ENCODE results near the gene CD74. TPM values are rescaled to one million over a fixed set of nuclear protein-coding genes. Genes with fewer than 3 reads are reported as not detected.

CD74 gene
- total RNA-seq, 1 donor from 2014 or later = 1,940 TPM

GRCh38 chr5:150449517-150450339 is 37.0 kb upstream of the CD74 start, which contains the start of gene RPS14:
TSS of gene RPS14 (minus strand) at chr5:150449739. CDS start at chr5:150447733, 2,006 bp downstream.
- H3K27ac ChIP-seq = peak within 1 kb of the TSS; percentile 93 to 94
- no peaks in the 10 kb centered on the region for H3K27me3 ChIP-seq
- DNase-seq (ENCODE audit: low spot score in 2 of 2) = peak; percentile 78 to 94
- H3K4me3 ChIP-seq = peak within 1 kb of the TSS; percentile 67 to 71
- H3K36me3 ChIP-seq = peaks cover 29 to 31% of the 10 kb centered on the region in 2 donors
- peaks cover 4 to 10% of the 10 kb centered on the region in 2 donors for H3K4me1 ChIP-seq
- TF ChIP-seq CTCF (IDR thresholded peaks at IDR 0.05) = peak; percentile 90 to 96 (median 94)
- no peaks in the 10 kb centered on the region for H3K9me3 ChIP-seq
- intact Hi-C loops (cut with DNase I) = loop anchor here (5.0 kb wide), 2 partner anchors 38 to 253 kb away; partner anchors contain the start of gene RBM22

GRCh38 chr5:150448952-150449516 is 36.3 kb upstream of the CD74 start:
- Histone ChIP-seq H3K27me3 (no peaks in the 10 kb centered on the region), H3K36me3 (peaks cover 36 to 38% of the 10 kb centered on the region in 2 donors), H3K9me3 (no peaks in the 10 kb centered on the region), H3K27ac (peak overlapping the region; percentile 93 to 94), H3K4me3 (peak overlapping the region; percentile 67 to 71), H3K4me1 (peaks cover 4 to 10% of the 10 kb centered on the region in 2 donors)
- intact Hi-C loops (cut with DNase I) = no loop called here
- DNase-seq (ENCODE audit: low spot score in 2 of 2) = no peak
- TF ChIP-seq CTCF (IDR thresholded peaks at IDR 0.05) = no peak

GRCh38 chr5:150448334-150448733 is 35.6 kb upstream of the CD74 start:
- Histone ChIP-seq H3K4me3 (peak overlapping the region; percentile 67 to 71), H3K36me3 (peaks cover 43 to 45% of the 10 kb centered on the region in 2 donors), H3K27me3 (no peaks in the 10 kb centered on the region), H3K4me1 (peaks cover 4 to 10% of the 10 kb centered on the region in 2 donors), H3K9me3 (no peaks in the 10 kb centered on the region), H3K27ac (peak overlapping the region; percentile 93 to 94)
- no peak for TF ChIP-seq CTCF (IDR thresholded peaks at IDR 0.05)
- DNase-seq (ENCODE audit: low spot score in 2 of 2) = no peak
- intact Hi-C loops (cut with DNase I) = no loop called here

- TF ChIP-seq CTCF (IDR thresholded peaks at IDR 0.05) = no peak
Measured at GRCh38 chr5:150447188-150447587, 34.5 kb upstream of the CD74 start.

GRCh38 chr5:150446583-150446982 is 33.9 kb upstream of the CD74 start:
- Histone ChIP-seq H3K27ac (no peak overlapping the region), H3K4me1 (peaks cover 4 to 10% of the 10 kb centered on the region in 2 donors), H3K4me3 (no peak overlapping the region), H3K27me3 (no peaks in the 10 kb centered on the region), H3K36me3 (peaks cover 46% of the 10 kb centered on the region in 2 donors), H3K9me3 (no peaks in the 10 kb centered on the region)
- TF ChIP-seq CTCF (IDR thresholded peaks at IDR 0.05) = no peak
- no peak for DNase-seq (ENCODE audit: low spot score in 2 of 2)
- intact Hi-C loops (cut with DNase I) = no loop called here

More at GRCh38 chr5:150447188-150447587, 34.5 kb upstream of the CD74 start:
- Histone ChIP-seq H3K9me3 (no peaks in the 10 kb centered on the region), H3K4me1 (peaks cover 4 to 10% of the 10 kb centered on the region in 2 donors), H3K27ac (no peak overlapping the region), H3K36me3 (peaks cover 46% of the 10 kb centered on the region in 2 donors), H3K27me3 (no peaks in the 10 kb centered on the region), H3K4me3 (no peak overlapping the region)
- DNase-seq (ENCODE audit: low spot score in 2 of 2) = no peak
- intact Hi-C loops (cut with DNase I) = no loop called here

All from ascending aorta (tissue), 2 donors.